Astrocyte (in vitro differentiated cells and primary cell): ENCODE data around the gene PDE3B.

Experiments
- EZH2 ChIP-seq: IDR thresholded peaks from 2 replicates; pipeline ENCODE4 v1.6.1; 2012; ENCODE audit warnings: mild to moderate bottlenecking, low read length, inconsistent platforms; ENCODE audit not compliant: insufficient read depth
- TF ChIP-seq, protein P1 (sequence below): IDR thresholded peaks from 2 replicates; pipeline ENCODE4 v1.5.1; 2011; ENCODE audit warnings: low read depth, mild to moderate bottlenecking, inconsistent platforms, low read length, moderate library complexity; ENCODE audit not compliant: insufficient read depth

DNA sequence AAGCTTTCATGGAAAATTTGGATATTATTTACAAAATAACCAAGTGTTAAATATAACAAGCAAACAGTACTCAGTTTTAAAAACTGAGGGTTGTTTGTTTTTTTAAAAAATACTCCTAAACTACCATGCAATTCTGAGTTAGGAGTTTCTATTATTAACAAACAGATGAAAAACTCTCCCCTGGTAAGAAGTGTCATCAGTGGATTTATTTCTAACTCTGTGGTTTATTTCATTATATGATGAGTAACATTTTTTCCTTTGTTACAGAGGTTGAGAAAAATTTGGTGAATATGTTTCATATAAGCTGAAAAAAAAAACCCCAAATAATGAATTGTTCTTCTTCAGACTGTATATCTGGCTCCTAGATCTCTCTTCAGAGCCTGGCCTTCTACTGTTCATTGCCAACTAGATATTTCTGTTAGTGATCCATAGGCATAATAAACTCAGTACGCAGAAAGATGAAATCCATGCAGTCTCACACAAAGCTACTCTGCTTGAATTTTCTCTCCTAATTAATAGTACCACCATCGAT is 29.4 kb upstream of the PDE3B start:
- TF ChIP-seq, protein P1, sequence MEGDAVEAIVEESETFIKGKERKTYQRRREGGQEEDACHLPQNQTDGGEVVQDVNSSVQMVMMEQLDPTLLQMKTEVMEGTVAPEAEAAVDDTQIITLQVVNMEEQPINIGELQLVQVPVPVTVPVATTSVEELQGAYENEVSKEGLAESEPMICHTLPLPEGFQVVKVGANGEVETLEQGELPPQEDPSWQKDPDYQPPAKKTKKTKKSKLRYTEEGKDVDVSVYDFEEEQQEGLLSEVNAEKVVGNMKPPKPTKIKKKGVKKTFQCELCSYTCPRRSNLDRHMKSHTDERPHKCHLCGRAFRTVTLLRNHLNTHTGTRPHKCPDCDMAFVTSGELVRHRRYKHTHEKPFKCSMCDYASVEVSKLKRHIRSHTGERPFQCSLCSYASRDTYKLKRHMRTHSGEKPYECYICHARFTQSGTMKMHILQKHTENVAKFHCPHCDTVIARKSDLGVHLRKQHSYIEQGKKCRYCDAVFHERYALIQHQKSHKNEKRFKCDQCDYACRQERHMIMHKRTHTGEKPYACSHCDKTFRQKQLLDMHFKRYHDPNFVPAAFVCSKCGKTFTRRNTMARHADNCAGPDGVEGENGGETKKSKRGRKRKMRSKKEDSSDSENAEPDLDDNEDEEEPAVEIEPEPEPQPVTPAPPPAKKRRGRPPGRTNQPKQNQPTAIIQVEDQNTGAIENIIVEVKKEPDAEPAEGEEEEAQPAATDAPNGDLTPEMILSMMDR, result no peak
- TF ChIP-seq EZH2, result no peak
